ENCODE data around the gene INCA1. TPM values are rescaled to one million over a fixed set of nuclear protein-coding genes. Genes with fewer than 3 reads are reported as not detected.

INCA1 gene
- total RNA-seq, 4 donors from 2014 or later: 2.4 TPM; not detected in 3

DNA sequence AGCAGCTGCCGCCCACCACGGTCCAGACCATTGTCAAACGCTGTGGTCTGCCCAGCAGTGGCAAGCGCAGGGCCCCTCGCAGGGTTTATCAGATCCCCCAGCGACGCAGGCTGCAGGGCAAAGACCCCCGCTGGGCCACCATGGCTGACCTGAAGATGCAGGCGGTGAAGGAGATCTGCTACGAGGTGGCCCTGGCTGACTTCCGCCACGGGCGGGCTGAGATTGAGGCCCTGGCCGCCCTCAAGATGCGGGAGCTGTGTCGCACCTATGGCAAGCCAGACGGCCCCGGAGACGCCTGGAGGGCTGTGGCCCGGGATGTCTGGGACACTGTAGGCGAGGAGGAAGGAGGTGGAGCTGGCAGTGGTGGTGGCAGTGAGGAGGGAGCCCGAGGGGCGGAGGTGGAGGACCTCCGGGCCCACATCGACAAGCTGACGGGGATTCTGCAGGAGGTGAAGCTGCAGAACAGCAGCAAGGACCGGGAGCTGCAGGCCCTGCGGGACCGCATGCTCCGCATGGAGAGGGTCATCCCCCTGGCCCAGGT lies 24.9 kb upstream of the INCA1 start:
- Histone ChIP-seq H3K36me3 (peaks cover 0 to 70% (median 0%) of the 10 kb centered on the region in 3 donors), H3K27me3 (no peaks in the 10 kb centered on the region), H3K4me3 (no peak overlapping the region), H3K4me1 (no peaks in the 10 kb centered on the region), H3K27ac (no peak overlapping the region), H3K9me3 (no peaks in the 10 kb centered on the region)
- no peak for TF ChIP-seq POLR2A (IDR thresholded peaks at IDR 0.05)
- TF ChIP-seq, protein P1, sequence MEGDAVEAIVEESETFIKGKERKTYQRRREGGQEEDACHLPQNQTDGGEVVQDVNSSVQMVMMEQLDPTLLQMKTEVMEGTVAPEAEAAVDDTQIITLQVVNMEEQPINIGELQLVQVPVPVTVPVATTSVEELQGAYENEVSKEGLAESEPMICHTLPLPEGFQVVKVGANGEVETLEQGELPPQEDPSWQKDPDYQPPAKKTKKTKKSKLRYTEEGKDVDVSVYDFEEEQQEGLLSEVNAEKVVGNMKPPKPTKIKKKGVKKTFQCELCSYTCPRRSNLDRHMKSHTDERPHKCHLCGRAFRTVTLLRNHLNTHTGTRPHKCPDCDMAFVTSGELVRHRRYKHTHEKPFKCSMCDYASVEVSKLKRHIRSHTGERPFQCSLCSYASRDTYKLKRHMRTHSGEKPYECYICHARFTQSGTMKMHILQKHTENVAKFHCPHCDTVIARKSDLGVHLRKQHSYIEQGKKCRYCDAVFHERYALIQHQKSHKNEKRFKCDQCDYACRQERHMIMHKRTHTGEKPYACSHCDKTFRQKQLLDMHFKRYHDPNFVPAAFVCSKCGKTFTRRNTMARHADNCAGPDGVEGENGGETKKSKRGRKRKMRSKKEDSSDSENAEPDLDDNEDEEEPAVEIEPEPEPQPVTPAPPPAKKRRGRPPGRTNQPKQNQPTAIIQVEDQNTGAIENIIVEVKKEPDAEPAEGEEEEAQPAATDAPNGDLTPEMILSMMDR (IDR thresholded peaks at IDR 0.05): no peak
- DNase-seq: no peak

DNA sequence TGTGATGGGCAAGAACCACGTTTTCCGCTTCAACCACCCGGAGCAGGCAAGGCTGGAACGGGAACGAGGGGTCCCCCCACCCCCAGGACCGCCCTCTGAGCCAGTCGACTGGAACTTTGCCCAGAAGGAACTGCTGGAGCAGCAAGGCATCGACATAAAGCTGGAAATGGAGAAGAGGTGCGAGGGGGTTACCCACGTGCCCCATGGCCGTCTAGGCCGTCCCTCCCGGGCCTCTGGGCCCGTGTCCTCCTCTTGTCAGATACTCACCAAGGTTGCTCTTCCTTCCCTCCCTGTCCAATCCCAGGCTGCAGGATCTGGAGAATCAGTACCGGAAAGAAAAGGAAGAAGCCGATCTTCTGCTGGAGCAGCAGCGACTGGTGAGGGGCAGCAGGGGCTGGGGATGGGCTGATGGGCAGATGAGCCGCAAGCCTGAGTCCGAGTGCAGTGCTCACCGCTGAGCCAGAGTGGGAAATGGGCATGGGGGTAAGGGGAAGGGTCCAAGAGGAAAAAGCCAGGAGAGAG lies 23.2 kb upstream of the INCA1 start:
- H3K36me3 ChIP-seq: peaks cover 0 to 84% (median 0%) of the 10 kb centered on the region in 3 donors
- no peak overlapping the region for H3K4me3 ChIP-seq
- TF ChIP-seq, protein P1 (IDR thresholded peaks at IDR 0.05): no peak
- TF ChIP-seq POLR2A (IDR thresholded peaks at IDR 0.05): no peak
- no peaks in the 10 kb centered on the region for H3K4me1 ChIP-seq
- H3K27me3 ChIP-seq: no peaks in the 10 kb centered on the region
- DNase-seq: no peak
- H3K27ac ChIP-seq: no peak overlapping the region
- H3K9me3 ChIP-seq: no peaks in the 10 kb centered on the region

DNA sequence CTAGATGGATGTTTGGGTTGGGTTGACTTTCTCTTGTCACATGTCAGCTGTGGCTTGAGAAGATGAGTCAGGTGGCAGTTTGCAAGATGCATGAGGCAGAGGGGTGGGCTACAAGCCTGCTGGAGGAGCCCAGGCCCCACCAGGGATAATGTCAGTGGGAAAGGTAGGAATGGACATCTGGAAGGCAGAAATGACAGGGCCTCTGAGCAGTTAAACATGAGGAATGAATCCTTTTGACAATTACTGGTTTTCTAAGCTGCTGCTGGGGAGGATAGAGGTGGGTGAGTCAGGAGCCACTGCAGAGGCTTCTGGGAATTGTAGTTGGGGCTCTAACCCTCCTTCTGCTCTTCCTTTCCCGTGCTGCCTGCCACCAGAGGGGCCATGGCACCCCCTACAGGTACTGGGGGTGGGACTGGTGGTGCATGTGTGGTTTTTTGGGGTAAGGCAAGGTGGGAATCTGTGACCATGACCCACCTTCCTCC lies 22.2 kb upstream of the INCA1 start:
- H3K4me3 ChIP-seq: no peak overlapping the region
- H3K36me3 ChIP-seq: peaks cover 0 to 95% (median 0%) of the 10 kb centered on the region in 3 donors
- H3K27ac ChIP-seq: no peak overlapping the region
- H3K4me1 ChIP-seq: no peaks in the 10 kb centered on the region
- no peak for TF ChIP-seq POLR2A (IDR thresholded peaks at IDR 0.05)
- TF ChIP-seq, protein P1 (IDR thresholded peaks at IDR 0.05): peak in 1 of 6 experiments; percentile 10
- no peak for DNase-seq
- H3K27me3 ChIP-seq: no peaks in the 10 kb centered on the region
- H3K9me3 ChIP-seq: no peaks in the 10 kb centered on the region

DNA sequence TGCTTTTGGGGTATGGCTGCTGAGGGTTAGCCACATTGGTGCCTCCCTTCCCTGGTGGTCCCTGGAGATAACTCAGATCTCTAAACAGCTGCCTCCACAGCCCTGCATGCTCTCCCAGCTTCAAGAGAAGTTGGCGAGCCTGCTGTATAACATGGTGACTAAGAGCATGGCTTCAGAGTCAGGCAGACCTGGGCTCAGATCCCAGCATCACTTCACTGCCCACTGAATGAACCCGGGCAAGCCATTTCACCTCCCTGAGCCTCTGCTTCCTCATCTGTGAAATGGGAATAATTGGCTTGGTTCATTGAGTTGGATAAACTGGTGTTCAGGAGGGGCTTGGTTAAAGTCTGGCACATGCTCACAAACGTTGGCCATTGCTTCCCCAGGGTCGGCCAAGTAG lies 17.0 kb upstream of the INCA1 start:
- no peak for DNase-seq
- no peaks in the 10 kb centered on the region for H3K27me3 ChIP-seq
- TF ChIP-seq, protein P1 (IDR thresholded peaks at IDR 0.05): no peak
- TF ChIP-seq POLR2A (IDR thresholded peaks at IDR 0.05): no peak
- H3K36me3 ChIP-seq: peaks cover 0 to 90% (median 0%) of the 10 kb centered on the region in 3 donors
- no peak overlapping the region for H3K27ac ChIP-seq
- H3K4me1 ChIP-seq: no peaks in the 10 kb centered on the region
- H3K4me3 ChIP-seq: no peak overlapping the region
- no peaks in the 10 kb centered on the region for H3K9me3 ChIP-seq

DNA sequence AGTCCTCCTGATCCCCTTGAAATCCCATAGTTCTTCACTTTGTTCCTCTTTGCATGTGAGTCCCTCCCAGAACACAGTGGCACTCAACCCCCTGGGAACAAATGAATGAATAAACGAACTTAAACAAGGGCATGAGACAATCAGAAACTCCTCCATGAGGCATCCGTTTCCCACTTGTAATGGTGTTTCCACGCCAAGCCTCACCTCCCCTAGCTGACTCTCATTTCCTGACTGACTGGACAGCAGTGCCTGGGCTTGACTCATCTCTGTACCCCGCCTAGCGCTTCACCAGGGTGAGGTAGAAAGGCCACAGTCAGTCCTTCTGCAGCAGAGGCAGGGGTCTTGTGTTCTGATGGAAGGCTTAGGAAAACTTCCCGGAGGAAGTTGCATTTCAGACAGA lies 14.6 kb upstream of the INCA1 start:
- TF ChIP-seq POLR2A (IDR thresholded peaks at IDR 0.05): no peak
- Histone ChIP-seq H3K4me3 (no peak overlapping the region), H3K36me3 (peaks cover 0 to 87% (median 0%) of the 10 kb centered on the region in 3 donors), H3K4me1 (no peaks in the 10 kb centered on the region), H3K27ac (no peak overlapping the region), H3K27me3 (no peaks in the 10 kb centered on the region), H3K9me3 (no peaks in the 10 kb centered on the region)
- DNase-seq: no peak

DNA sequence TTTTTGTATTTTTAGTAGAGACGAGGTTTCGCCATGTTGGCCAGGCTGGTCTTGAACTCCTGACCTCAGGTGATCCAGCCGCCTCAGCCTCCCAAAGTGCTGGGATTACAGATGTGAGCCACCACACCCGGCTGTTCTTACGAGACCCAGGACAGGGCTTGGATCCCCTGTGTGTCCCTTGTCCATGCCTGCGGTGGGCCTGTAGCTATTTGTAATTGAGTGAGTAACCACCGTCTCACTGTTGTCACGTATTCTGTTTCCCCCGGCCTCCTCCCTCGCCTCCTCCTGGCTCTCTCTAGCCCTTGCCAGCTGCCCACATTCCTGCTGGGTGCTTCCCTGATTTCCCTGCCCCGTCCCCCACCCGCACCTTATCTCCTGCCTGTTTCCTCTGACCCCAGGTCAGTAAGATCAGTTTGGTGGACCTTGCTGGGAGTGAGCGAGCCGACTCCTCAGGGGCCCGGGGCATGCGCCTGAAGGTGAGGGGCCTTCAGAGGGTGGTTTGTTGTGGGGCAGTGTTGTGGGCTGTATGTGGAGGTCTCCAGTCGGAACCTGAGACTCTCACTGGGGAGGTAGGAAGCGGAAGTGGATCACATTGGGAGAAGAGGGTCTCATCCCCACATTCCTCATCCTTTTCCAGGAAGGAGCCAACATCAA lies 6.0 kb upstream of the INCA1 start:
- Histone ChIP-seq H3K27me3 (no peaks in the 10 kb centered on the region), H3K4me1 (peaks cover 3 to 24% (median 7%) of the 10 kb centered on the region in 4 donors), H3K9me3 (no peaks in the 10 kb centered on the region), H3K27ac (no peak overlapping the region), H3K4me3 (no peak overlapping the region), H3K36me3 (peaks cover 0 to 80% (median 0%) of the 10 kb centered on the region in 3 donors)
- no peak for TF ChIP-seq POLR2A (IDR thresholded peaks at IDR 0.05)
- TF ChIP-seq, protein P1 (IDR thresholded peaks at IDR 0.05): no peak
- no peak for DNase-seq
